Measurements from ENCODE around the gene C1QTNF4. TPM values are rescaled to one million over a fixed set of nuclear protein-coding genes. Genes with fewer than 3 reads are reported as not detected.

The C1QTNF4 gene
- total and polyA plus RNA-seq, 2 of the 13 experiments (the other 11 are each of a cell fraction or from before 2014, with no cell fraction given): not detected

- TF ChIP-seq ZBED4 (CRISPR knock-in tag; IDR thresholded peaks at IDR 0.05; ENCODE audit: borderline replicate concordance) (peak; percentile 74; the same call in 1 of the 2 replicates), ZNF720 (CRISPR knock-in tag; IDR thresholded peaks at IDR 0.05) (peak; percentile 88), PAWR (CRISPR knock-in tag; IDR thresholded peaks at IDR 0.05; ENCODE audit: borderline replicate concordance) (no peak), MTA1 (CRISPR knock-in tag; IDR thresholded peaks at IDR 0.05; ENCODE audit: borderline replicate concordance) (peak; percentile 88; the same call in 1 of the 2 replicates), ZNF546 (CRISPR knock-in tag; conservative IDR thresholded peaks at IDR 0.05) (peak; percentile 94; the same call in 1 of the 2 replicates), KMT2B (CRISPR knock-in tag; IDR thresholded peaks at IDR 0.05) (peak; percentile 98), ZNF839 (CRISPR knock-in tag; IDR thresholded peaks at IDR 0.05; ENCODE audit: borderline replicate concordance) (peak; percentile 69; the same call in 1 of the 2 replicates), ATF7-NPFF (CRISPR knock-in tag; IDR thresholded peaks at IDR 0.05; ENCODE audit: low read depth) (peak; percentile 94), ZNF317 (CRISPR knock-in tag; IDR thresholded peaks at IDR 0.05) (peak; percentile 27; the same call in 1 of the 2 replicates), ZXDC (CRISPR knock-in tag; IDR thresholded peaks at IDR 0.05) (peak; percentile 87; the same call in 1 of the 2 replicates), PTBP1 (IDR thresholded peaks at IDR 0.05; ENCODE audit: low read depth, low read length, poor library complexity, severe bottlenecking) (no peak), E2F2 (CRISPR knock-in tag; IDR thresholded peaks at IDR 0.05; ENCODE audit: borderline replicate concordance) (no peak), AHR (CRISPR knock-in tag; IDR thresholded peaks at IDR 0.05) (peak; percentile 85; the same call in 1 of the 2 replicates), ZBTB44 (CRISPR knock-in tag; IDR thresholded peaks at IDR 0.05) (0 out of 2 replicates have a peak, but pooled peaks have one; percentile 68), ZNF276 (CRISPR knock-in tag; IDR thresholded peaks at IDR 0.05; ENCODE audit: low read depth) (peak; percentile 63; the same call in 1 of the 2 replicates)
These were observed 15.4 kb downstream of the C1QTNF4 start, which contains the start of the genes KBTBD4 and NDUFS3 (continued) for GRCh38 chr11:47578524-47579494.
